22Rv1 (cell line): ENCODE measurements around the gene LGALS7.

Source experiments
- ZFX ChIP-seq: fragments of 450-650 bp; IDR thresholded peaks from 2 replicates; pipeline ENCODE4 v1.6.1; 2017; ENCODE audit warnings: antibody characterized with exemption, borderline replicate concordance
- TF ChIP-seq, protein P1 (sequence below): fragments of 450-650 bp; IDR thresholded peaks from 2 replicates; pipeline ENCODE4 v1.5.1; 2017; ENCODE audit warnings: mild to moderate bottlenecking

GRCh38 chr19:38800577-38801347 lies 27.4 kb upstream of the LGALS7 start:
- TF ChIP-seq, protein P1, sequence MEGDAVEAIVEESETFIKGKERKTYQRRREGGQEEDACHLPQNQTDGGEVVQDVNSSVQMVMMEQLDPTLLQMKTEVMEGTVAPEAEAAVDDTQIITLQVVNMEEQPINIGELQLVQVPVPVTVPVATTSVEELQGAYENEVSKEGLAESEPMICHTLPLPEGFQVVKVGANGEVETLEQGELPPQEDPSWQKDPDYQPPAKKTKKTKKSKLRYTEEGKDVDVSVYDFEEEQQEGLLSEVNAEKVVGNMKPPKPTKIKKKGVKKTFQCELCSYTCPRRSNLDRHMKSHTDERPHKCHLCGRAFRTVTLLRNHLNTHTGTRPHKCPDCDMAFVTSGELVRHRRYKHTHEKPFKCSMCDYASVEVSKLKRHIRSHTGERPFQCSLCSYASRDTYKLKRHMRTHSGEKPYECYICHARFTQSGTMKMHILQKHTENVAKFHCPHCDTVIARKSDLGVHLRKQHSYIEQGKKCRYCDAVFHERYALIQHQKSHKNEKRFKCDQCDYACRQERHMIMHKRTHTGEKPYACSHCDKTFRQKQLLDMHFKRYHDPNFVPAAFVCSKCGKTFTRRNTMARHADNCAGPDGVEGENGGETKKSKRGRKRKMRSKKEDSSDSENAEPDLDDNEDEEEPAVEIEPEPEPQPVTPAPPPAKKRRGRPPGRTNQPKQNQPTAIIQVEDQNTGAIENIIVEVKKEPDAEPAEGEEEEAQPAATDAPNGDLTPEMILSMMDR: no peak
- no peak for TF ChIP-seq ZFX
